ENCODE data around the gene CEP72.

Gene CEP72

GRCh38 chr5:639253-639530 lies 27.1 kb downstream of the CEP72 start:
- no peak for DNase-seq (ENCODE audit: low read depth in 3 of 3)

DNA sequence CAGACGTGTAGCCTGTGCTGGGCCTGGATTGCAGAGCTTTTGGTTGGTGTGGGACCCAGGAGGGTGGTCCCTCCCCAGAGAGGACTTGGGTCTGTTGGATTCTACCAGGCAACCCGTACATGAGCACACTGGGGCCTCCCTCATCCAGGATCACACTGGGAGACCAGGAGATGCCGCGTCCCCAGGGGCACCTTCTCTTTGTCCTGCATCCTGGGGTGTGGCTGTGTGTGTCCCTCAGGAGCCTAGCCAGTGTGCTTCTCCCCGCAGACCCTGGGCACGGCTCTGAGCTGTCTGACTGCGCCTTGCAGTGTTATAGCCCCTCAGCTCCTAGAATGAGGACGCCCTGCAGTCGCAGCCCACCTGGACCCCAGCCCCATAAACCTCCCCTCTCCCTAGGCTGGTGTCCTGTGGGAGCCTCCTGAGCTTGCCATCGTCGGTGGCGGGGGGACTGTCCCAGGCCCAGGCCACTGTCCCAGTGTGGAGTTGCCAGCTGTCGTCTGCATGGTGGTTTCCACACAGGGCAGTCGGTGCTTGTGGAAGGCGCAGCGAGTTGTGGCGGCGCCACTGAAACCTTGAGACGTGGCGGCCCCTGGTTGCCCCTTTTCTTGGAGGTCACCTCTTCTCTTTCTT lies 27.6 kb downstream of the CEP72 start:
- DNase-seq (ENCODE audit: low read depth in 3 of 3), result no peak

DNA sequence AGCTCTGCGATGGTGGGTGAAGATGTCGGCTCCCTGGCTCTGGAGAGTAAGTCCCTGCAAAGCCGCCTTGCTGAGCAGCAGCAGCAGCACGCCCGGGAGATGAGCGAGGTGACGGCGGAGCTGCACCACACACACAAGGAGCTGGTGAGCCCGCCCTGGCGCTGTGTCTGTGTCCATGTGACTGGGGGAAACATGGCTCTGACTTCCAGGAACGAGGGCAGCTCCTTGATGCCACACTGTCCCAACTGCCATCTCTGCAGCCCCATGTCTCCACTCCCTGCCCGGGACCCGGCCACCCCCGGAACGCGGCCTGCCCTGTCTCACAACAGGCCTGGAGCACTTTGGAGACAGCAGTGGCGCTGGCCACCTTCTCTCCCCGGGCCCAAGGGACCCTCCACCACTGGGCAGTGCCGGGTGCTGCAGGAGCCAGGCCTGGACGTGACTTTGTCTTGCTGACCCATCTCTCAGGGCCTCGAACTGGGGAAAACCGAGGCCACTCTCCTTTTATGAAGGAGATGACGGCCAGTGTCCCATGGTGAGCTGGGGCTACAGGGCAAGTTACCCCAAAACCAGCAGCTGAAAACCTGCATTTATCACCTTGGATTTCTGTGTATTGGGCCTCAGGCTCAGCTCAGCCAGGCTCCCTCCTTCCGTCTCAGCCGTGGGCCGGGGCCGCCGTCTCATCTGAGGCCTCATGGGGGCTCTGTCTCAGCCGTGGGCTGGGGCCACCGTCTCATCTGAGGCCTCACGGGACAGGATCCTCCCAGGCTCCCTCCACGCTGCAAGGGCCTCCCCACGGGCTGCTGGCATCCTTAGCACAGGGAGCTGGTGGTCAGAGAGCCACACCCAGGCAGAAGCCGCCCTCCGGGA lies 28.6 kb downstream of the CEP72 start:
- no peak for DNase-seq (ENCODE audit: low read depth in 3 of 3)

DNA sequence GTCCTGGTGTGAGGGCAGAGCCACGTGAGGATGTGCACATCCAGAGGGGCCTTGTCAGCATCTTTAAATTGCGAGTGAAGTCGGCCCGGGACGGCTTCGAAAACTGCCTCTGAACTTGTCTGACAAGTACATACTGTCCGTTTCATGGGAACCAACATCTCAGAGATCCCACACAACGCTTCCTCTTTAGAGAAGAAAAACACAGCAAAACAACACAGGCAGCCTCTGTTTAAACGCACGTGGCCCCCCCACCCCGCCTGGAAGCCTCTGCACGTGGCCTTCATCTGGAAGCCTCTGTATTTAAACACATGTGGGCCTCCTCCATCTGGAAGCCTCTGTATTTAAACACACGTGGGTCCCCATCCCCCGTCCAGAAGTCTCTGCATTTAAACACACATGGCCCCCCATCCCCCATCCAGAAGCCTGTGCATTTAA lies 29.2 kb downstream of the CEP72 start:
- no peak for DNase-seq (ENCODE audit: low read depth in 3 of 3)

DNA sequence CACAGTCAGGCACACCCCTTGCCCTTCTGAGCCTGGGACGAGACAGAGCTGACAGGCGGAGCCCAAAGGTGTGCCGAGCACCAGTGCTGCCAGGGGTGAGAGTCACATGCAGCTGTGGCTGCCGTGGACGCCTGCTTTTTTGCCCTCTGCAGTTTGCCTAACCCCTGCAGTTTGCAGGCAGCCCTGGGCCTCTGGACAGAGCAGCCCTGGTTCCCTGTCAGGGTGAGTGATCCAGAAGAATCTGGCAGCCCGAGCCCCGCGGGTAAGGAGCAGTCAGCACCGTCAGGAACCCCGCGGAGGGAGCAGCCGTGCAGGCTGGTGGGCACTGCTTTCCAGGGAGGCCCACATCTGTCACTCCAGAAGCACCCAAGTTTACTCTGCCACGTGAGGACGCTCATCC lies 30.3 kb downstream of the CEP72 start:
- no peak for DNase-seq (ENCODE audit: low read depth in 3 of 3)

GRCh38 chr5:643351-643801 lies 31.2 kb downstream of the CEP72 start:
- DNase-seq (ENCODE audit: low read depth in 3 of 3), result no peak

DNA sequence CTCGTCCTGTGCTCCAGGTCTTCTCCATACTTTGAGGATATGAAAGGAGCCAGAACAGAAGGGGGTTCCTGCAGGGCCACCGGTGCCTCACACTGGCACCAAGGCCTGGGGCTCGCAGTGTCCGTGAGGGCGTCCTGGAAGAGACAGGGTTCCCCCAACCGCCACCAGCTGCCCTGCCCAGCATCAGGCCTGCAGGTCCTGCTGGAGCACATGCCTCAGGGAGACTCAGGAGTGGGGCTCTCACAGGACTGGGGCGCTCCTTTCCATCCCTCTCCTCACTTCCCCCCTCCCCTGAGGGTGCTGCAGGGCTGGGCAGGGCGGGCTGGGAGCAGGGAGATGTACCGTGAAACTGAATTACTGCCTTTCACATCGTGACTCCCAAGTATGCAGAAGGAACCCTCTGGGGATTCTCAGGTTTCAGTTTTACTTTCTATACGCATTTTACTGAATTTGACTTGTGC lies 31.7 kb downstream of the CEP72 start:
- no peak for DNase-seq (ENCODE audit: low read depth in 3 of 3)

- DNase-seq (ENCODE audit: low read depth in 3 of 3), result no peak
Measured at GRCh38 chr5:644509-644908, 32.4 kb downstream of the CEP72 start.

DNA sequence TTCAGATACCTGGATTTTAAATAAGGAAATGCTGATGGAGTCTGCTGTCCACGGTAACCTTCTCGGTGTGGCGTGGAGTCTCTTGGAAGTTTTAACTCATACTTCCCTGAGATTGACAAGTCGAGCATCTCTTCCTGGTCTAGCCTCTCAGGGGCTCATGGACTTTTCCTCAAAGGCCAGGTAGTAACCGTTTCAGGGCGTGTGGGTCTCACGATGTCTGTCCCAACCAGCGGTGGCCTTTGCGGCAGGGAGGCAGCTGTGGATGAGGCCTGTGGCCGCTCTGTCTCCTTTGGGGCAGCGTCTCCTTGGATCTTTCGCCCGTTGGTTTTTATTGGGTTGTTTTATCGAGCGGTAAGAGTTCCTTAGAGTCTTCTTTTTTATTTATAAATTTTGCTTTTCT lies 32.8 kb downstream of the CEP72 start:
- DNase-seq (ENCODE audit: low read depth in 3 of 3), result no peak

DNA sequence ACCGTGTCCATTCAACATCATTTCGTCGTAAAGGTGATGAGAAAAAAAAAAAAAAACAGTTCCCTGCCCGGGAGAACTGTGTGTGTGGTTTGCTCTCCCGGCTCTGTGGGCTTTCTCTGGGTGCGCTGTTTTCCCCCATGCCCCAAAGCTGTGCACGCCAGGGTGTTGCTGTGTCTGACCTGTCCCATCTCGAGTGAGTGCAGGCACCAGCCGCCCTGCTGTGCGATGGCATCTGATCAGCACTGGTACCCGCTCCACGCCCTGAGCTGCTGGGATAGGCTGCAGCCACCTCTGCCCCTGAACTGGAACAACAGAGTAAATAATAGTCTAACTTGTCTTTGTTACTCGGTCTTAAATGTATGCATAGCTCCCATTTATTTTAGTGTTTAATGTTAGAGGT lies 33.3 kb downstream of the CEP72 start:
- DNase-seq (ENCODE audit: low read depth in 3 of 3), result no peak

DNA sequence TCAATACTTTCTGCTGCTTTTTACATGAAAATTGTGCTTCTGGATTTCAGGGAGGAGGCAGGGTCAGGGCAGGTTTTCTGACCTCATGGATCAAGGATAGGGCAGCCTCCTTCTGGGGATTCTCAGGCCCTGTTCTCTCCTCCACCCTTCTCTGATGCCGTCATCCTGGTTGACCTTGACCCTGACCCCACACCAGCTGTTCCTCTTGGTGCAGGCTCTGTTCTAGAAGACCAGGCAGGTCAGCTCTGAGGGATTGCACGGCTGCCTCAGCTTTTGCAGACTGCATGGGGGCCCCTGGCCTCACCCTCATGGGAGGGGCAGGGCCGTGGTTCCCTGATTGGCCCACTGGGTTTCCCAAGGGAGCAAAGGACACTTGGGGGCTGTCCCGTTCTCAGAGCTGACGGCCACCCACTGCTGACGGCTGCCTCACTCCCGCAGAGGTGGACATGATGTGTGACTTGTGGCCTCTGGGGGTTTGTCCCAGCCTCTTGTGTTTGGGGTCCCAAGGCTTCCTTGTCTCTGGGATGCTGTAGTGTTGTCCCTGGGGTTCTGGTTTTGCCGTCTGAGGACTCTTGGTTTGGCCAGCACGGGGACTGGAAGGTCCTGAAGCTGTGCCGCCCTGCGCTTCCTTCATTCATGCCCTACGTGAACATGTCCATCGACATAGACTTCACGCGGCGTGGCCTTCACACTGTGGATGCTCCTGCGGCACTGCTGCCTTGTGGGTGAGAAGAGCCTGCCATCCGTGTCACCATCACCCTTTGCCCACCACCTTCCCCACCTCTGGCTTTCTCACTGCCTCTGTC lies 34.5 kb downstream of the CEP72 start:
- no peak for DNase-seq (ENCODE audit: low read depth in 3 of 3)

- DNase-seq (ENCODE audit: low read depth in 3 of 3), result no peak
Measured at GRCh38 chr5:647311-647710, 35.2 kb downstream of the CEP72 start.

GRCh38 chr5:647727-648126 lies 35.6 kb downstream of the CEP72 start:
- DNase-seq (ENCODE audit: low read depth in 3 of 3), result no peak

DNA sequence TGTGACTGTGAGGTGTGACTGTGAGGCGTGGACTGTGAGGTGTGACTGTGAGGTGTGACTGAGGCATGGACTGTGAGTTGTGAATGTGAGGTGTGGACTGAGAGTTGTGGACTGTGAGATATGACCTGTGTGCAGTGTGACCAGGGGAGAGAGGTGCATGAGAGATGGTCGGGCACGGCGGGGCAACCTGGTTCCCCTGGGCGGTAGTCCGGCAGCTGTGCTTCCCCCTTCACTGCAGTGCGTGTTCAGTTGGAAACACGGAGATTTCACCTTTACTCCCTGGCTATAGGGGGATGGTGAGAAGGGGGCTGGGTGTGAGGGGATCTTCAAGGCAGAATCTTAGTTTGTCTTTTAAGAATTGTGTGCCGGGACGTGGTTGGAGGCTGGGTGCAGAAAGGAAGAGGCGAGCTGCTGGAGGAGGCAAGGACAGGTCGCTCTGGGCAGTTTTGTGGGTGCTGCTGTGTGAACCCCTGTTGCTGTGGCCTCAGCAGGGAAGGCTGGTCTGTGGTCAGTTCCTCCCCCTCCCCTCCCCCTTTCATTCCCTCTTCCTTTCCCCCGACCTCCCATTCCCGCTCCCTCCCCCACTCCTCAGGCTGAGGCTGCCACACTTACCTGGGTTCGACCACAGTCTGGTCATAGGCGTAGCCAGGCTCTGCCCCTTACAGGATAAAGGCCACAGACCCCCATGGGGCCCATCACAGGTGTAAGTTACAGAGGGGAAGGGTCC lies 39.3 kb downstream of the CEP72 start:
- no peak for DNase-seq (ENCODE audit: low read depth in 3 of 3)

DNA sequence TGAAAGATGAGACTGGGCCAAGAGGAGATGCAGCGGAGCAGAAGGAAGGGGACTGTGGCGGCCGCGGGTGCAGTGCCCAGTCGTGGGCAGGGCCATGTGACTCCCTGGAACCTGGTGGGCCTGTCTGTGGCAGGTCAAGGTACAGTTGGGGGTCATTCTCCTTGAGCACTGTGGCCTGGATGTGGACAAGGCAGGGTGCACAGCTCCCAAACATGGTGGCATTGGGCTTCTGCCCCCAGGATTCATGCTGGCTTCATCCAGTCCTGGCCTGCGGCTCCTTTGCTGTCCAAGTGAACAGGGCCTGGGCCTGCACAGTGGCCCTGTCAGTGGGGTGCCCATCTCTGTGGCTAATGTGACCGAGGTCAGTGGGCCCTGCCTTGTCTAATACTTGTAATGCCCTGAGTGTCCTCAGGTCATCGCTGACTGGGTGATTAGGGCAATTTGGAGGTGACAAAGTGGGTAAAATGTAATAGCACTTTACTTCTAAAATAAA lies 39.9 kb downstream of the CEP72 start:
- no peak for DNase-seq (ENCODE audit: low read depth in 3 of 3)

DNA sequence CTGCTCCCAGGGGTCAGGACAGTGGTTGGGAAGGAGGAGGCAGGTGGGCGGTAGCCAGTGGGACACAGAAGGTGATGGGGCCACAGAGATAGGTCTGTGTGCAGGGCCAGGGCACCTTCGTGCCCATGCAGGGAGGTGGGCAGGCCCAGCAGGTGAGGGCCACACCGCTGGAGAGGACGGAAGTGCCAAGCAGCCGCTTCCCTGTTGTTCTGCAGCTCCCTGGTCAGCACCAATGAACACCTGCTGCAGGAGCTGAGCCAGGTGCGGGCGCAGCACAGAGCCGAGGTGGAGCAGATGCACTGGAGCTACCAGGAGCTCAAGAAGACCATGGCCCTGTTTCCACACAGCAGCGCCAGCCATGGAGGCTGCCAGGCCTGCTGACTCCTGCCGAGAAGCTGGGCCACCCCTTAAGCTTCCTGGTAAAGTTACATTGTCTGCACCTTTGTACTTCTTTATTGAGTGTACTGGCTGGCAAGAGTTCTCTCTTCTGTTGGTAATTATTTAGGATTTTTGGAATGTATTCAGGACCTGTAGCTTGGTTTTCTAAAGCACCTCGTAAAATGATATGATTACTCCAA lies 40.7 kb downstream of the CEP72 start:
- DNase-seq (ENCODE audit: low read depth in 3 of 3), result no peak

DNA sequence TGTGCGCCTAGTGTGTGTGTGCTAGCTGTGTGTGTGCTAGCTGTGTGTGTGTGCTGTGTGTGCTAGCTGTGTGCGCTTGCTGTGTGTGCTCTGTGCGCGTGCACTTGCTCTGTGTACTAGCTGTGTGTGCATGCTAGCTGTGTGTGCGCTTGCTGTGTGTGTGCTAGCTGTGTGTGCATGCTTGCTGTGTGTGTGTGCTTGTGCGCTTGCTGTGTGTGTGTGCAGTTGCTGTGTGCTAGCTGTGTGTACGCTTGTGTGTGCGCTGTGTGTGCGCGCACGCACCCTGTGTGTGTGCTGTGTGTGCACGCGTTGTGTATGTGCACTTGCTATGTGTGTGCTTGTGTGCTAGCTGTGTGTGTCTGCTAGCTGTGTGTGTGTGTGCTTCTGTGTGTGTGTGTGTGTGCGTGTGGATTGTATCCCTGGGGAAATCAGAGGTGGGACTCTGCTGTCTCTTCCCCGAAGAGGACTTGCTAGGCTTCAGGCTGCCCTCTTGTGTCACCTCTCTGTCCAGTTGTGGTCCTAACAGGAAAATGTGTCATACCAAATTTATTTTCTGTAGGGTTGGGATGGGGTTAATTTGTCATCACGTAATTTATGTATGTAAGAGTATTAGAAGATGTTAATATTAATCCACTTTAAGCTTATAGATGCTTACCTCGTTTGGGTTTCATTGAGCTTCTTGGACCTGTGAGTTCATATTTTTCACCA lies 42.1 kb downstream of the CEP72 start:
- DNase-seq (ENCODE audit: low read depth in 3 of 3), result no peak

DNA sequence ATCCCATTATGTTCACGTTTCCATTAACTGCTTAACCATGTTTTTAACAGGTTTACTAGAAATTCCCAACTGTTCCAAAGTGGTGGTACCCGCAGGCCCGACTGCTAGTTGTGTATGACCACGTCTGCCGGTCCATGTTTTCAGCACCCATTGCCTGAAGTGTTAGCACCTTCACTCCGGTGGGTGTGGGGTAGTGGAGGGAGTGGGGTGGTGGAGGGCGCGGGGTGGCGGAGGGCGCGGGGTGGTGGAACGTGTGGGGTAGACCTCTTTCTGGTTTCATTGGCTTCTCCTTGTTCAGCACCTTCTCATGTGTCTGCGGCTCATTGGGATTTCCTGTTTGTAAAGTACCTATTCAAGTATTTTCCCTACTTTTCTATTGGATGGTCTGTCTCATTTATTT lies 43.3 kb downstream of the CEP72 start:
- no peak for DNase-seq (ENCODE audit: low read depth in 3 of 3)

- DNase-seq (ENCODE audit: low read depth in 3 of 3), result no peak
Measured at GRCh38 chr5:657570-657969, 45.4 kb downstream of the CEP72 start.

DNA sequence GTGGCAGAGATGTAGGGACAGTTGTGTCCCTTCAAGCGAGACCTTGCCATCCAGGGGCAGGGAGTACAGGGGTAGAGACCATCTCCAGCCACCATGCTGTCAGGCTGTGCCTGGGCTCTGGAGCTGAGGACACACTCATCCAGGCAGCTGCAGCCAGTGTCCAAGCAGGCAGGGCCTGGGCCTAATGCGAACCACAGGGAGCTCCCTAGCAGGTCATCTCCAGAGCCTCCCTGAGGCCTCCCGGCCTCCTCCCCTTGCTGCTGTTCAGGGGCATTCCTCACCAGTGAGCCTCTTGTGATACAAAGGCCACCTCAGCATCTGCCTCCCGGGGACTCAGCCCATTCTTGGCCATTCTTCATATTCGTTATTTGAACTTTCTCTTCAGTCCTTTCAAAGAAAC lies 46.0 kb downstream of the CEP72 start:
- DNase-seq (ENCODE audit: low read depth in 3 of 3), result no peak
